BLaER1 treated with 17β-estradiol and CSF1 and Interleukin-3, amounts not matched to agents 10 nM and 100 nM (cell line): ENCODE data around the gene GUCA1A.
"Not testable (repeated sequence)": the region's sequence is repeated elsewhere in the genome, so short reads cannot be mapped to it uniquely, and the experiment has no call there.

Experiments
- H3K27ac ChIP-seq, 11 experiments: shearing (Covaris generic); formaldehyde crosslinking; 2 replicates each; pipeline ENCODE4 v1.8.1; 2022
- H3K27me3 ChIP-seq, 11 experiments: shearing (Covaris generic); formaldehyde crosslinking; 2 replicates each; pipeline ENCODE4 v1.8.1; 2022
- H3K36me3 ChIP-seq, 11 experiments: shearing (Covaris generic); formaldehyde crosslinking; 2 replicates each; pipeline ENCODE4 v1.8.1; 2022
- H3K4me1 ChIP-seq, 10 experiments: shearing (Covaris generic); formaldehyde crosslinking; 2 replicates each; pipeline ENCODE4 v1.8.1; 2022
- H3K4me2 ChIP-seq, 11 experiments: shearing (Covaris generic); formaldehyde crosslinking; 2 replicates each; pipeline ENCODE4 v1.8.1; 2022
- H3K4me3 ChIP-seq, 10 experiments: shearing (Covaris generic); formaldehyde crosslinking; 2 replicates each; pipeline ENCODE4 v1.8.1; 2022
- H3K9ac ChIP-seq, 11 experiments: shearing (Covaris generic); formaldehyde crosslinking; 2 replicates each; pipeline ENCODE4 v1.8.1; 2022
- H3K9me3 ChIP-seq, 11 experiments: shearing (Covaris generic); formaldehyde crosslinking; replicated peaks in 1 of 11; 2 replicates each; pipeline ENCODE4 v1.8.1; 2022
- H4K20me1 ChIP-seq, 11 experiments: shearing (Covaris generic); formaldehyde crosslinking; 2 replicates each; pipeline ENCODE4 v1.8.1; 2022
- Cebpa-rat ChIP-seq, 11 experiments: shearing (Covaris generic); IDR thresholded peaks; 2 replicates each; pipeline ENCODE4 v1.8.1; 2022

The GUCA1A gene

GRCh38 chr6:42141603-42142117 lies 31.5 kb upstream of the GUCA1A start:
- Histone ChIP-seq H3K4me1 (peaks cover 23 to 30% (median 25%) of the 10 kb centered on the region in 10 experiments), H3K27me3 (peaks cover 37 to 53% (median 46%) of the 10 kb centered on the region in 11 experiments), H4K20me1 (peaks cover 0 to 16% (median 0%) of the 10 kb centered on the region in 11 experiments; a peak in 3 of 22 replicates), H3K36me3 (no peaks in the 10 kb centered on the region), H3K9me3 (no peaks in the 10 kb centered on the region), H3K9ac (no peak overlapping the region; a peak in 1 of 22 replicates), H3K4me3 (peak overlapping the region in 5 of 10 experiments; percentile 38 to 62 (median 49); a peak in 7 of 20 replicates), H3K27ac (no peak overlapping the region), H3K4me2 (peak overlapping the region; percentile 47 to 93 (median 69); a peak in 20 of 22 replicates)
- no peak for TF ChIP-seq Cebpa-rat (IDR thresholded peaks at IDR 0.05)

DNA sequence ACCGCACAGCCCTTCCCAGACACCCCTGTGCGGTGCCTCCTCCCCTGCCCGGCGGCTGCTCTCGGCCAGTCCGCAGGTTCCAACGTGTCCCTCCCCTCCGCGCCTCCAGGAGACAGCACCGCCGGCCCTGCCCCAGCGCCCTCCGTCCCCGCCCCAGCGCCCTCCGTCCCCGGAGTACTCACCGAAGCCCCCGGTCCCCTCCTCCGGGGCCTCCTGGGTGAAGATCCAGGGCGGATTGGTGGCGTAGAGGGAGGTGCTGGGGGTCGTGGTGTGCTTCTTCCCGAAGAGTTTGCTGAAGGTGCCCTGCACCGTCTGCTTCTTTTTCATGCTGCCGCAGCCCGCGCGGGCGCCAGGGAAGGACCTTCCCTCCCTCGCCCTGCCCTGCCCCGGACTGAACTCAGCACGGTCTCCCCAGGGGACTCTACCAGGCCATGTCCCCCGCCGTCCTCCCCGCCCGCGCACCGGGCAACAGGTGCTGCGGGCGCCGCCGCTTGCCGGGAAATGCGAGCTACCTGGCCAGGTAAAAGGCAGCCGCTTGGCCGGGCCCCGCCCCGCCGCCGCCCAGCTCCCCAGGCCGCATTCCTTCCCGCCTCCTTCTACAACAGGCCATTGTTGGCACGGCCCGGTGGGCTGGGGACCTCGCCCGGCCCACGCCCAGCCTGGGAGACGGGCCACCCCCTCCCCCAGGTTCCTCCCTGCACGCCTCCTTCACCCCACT lies 30.9 kb upstream of the GUCA1A start, which contains the start of gene C6orf132:
C6orf132 (minus strand) TSS at position 503 of the 718 bp plus-strand sequence; CDS start at position 327, 176 bp downstream.
- peak within 1 kb of the TSS; percentile 11 to 62 (median 48); a peak in 19 of 20 replicates for H3K4me3 ChIP-seq

DNA sequence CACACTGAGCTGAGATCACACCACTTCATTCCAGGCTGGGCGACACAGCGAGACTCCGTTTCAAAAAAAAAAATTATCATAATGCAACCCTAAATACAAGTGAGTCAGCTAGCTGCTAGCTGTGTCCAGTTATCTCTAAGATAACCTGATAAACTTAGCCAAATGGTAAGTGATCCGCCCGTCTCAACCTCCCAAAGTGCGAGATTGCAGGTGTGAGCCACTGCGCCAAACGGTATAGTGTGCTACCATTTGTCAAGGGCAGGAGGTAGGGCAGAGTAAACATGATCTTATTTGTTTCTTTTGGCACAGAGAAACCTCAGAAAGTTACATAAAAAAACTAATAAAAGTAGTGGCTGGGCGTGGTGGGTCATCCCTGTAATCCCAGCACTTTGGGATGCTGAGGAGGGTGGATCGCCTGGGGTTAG lies 26.0 kb upstream of the GUCA1A start:
- no peaks in the 10 kb centered on the region for H3K9me3 ChIP-seq
- no peak for TF ChIP-seq Cebpa-rat (IDR thresholded peaks at IDR 0.05)
- no peak overlapping the region for H3K4me2 ChIP-seq
- H3K27ac ChIP-seq: no peak overlapping the region
- H4K20me1 ChIP-seq: peaks cover 0 to 6% (median 0%) of the 10 kb centered on the region in 11 experiments; a peak in 2 of 22 replicates
- no peak overlapping the region for H3K9ac ChIP-seq
- H3K4me1 ChIP-seq: peaks cover 5 to 8% (median 7%) of the 10 kb centered on the region in 10 experiments; a peak in 13 of 20 replicates
- H3K36me3 ChIP-seq: no peaks in the 10 kb centered on the region
- no peak overlapping the region for H3K4me3 ChIP-seq
- H3K27me3 ChIP-seq: peaks cover 19 to 22% (median 21%) of the 10 kb centered on the region in 11 experiments

More for the DNA sequence above, 30.9 kb upstream of the GUCA1A start, which contains the start of gene C6orf132:
- peaks cover 0 to 16% (median 0%) of the 10 kb centered on the region in 11 experiments; a peak in 3 of 22 replicates for H4K20me1 ChIP-seq
- peaks cover 19 to 24% (median 21%) of the 10 kb centered on the region in 10 experiments; a peak in 18 of 20 replicates for H3K4me1 ChIP-seq
- H3K27ac ChIP-seq: no peak within 1 kb of the TSS
- H3K9me3 ChIP-seq: no peaks in the 10 kb centered on the region
- H3K36me3 ChIP-seq: no peaks in the 10 kb centered on the region
- H3K4me2 ChIP-seq: peak within 1 kb of the TSS; percentile 47 to 93 (median 69)
- peaks cover 37 to 53% (median 46%) of the 10 kb centered on the region in 11 experiments for H3K27me3 ChIP-seq
- no peak for TF ChIP-seq Cebpa-rat (IDR thresholded peaks at IDR 0.05)
- H3K9ac ChIP-seq: peak within 1 kb of the TSS in 5 of 11 experiments; percentile 8 to 69 (median 41); a peak in 5 of 22 replicates

DNA sequence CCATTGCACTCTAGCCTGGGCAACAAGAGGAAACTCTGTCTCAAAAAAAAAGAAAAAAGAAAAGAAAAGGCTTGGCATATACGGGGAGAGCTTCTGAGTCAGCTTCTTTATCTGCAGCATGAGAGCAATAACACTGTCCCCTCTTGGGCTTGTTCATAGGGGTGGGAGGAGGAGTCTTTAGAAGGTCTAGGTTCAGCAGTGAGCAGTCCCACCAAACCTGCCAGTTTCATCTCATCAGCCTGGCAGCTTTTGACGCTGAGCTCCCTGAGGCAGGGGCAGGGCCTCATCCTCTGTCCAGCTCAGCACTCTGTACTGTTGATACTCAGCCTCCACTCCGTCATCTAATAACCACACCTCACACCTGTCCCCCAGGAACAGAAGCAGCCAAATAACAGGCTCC lies 25.1 kb upstream of the GUCA1A start:
- H3K9ac ChIP-seq: no peak overlapping the region
- no peak for TF ChIP-seq Cebpa-rat (IDR thresholded peaks at IDR 0.05)
- peaks cover 10 to 12% (median 12%) of the 10 kb centered on the region in 11 experiments for H3K27me3 ChIP-seq

DNA sequence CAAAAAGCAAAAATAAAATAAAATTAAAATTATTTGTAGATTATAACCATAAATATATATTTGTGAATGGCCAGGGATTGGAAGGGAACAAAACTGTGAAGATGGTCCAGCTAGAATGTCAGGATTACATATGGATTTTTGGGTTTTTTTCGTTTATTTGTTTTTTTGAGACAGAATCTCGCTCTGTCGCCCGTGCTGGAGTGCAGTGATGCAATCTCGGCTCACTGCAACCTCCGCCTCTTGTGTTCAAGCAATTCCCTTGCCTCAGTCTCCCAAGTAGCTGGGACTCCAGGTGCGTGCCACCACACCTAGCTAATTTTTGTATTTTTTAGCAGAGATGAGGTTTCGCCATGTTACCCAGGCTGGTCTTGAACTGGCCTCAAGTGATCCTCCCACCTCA lies 22.9 kb upstream of the GUCA1A start:
- H3K4me3 ChIP-seq: no peak overlapping the region
- H3K9me3 ChIP-seq: no peaks in the 10 kb centered on the region
- H3K4me2 ChIP-seq: no peak overlapping the region
- no peaks in the 10 kb centered on the region for H3K27me3 ChIP-seq
- no peaks in the 10 kb centered on the region for H3K36me3 ChIP-seq
- 0 out of 22 replicates have a peak, but pooled peaks of 1 of the 11 experiments have one; percentile 12 for TF ChIP-seq Cebpa-rat (IDR thresholded peaks at IDR 0.05)
- no peaks in the 10 kb centered on the region for H3K4me1 ChIP-seq
- no peak overlapping the region for H3K27ac ChIP-seq
- H4K20me1 ChIP-seq: no peaks in the 10 kb centered on the region; a peak in 1 of 22 replicates
- H3K9ac ChIP-seq: no peak overlapping the region

More for the DNA sequence above, 25.1 kb upstream of the GUCA1A start:
- no peaks in the 10 kb centered on the region for H3K4me1 ChIP-seq
- H3K4me2 ChIP-seq: no peak overlapping the region
- no peak overlapping the region for H3K27ac ChIP-seq
- H3K4me3 ChIP-seq: no peak overlapping the region
- H3K36me3 ChIP-seq: no peaks in the 10 kb centered on the region
- no peaks in the 10 kb centered on the region for H3K9me3 ChIP-seq
- no peaks in the 10 kb centered on the region for H4K20me1 ChIP-seq

- Histone ChIP-seq H3K9ac (no peak overlapping the region), H4K20me1 (no peaks in the 10 kb centered on the region; a peak in 1 of 22 replicates), H3K4me1 (no peaks in the 10 kb centered on the region), H3K4me2 (no peak overlapping the region), H3K36me3 (no peaks in the 10 kb centered on the region), H3K27me3 (no peaks in the 10 kb centered on the region), H3K9me3 (no peaks in the 10 kb centered on the region), H3K4me3 (no peak overlapping the region), H3K27ac (no peak overlapping the region)
- no peak for TF ChIP-seq Cebpa-rat (IDR thresholded peaks at IDR 0.05)
Measured at GRCh38 chr6:42152024-42152423, 21.1 kb upstream of the GUCA1A start.

DNA sequence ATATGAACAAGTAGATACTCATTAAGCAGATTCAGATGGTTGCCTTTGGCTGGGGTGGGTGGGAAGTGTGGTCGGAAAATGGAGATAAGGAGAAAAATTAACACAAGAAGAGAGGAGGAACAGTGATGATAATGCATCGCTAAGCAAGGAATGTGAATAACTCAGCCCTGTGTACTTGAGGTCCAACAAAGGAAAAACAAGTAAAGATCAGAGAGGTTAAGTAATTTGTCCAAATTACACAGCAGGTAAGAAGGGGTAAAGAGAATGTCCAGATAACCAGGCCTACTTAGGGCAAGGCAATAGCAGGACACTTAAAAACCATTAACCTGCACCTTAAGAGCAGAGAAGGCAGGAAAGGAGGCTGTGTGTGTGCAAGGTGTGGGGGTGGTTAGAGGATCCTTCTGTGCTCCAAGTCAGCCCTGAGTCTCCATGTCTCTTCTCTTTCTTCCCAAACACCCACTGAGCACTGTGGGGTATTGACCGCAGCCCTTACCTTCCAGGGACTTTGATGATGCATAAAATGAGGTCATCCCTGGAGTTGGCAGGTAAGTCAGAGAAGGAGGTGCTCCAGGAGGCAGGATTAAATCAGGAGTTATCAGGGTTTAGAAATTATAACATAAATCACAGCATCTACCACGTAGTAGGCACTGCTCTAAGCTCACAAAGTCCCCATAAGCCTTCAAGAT lies 20.5 kb upstream of the GUCA1A start:
- H3K4me3 ChIP-seq, H3K27me3 ChIP-seq, H3K4me2 ChIP-seq, H3K9me3 ChIP-seq, H3K36me3 ChIP-seq, H3K9ac ChIP-seq, H3K4me1 ChIP-seq, H4K20me1 ChIP-seq, H3K27ac ChIP-seq: not testable (repeated sequence)

DNA sequence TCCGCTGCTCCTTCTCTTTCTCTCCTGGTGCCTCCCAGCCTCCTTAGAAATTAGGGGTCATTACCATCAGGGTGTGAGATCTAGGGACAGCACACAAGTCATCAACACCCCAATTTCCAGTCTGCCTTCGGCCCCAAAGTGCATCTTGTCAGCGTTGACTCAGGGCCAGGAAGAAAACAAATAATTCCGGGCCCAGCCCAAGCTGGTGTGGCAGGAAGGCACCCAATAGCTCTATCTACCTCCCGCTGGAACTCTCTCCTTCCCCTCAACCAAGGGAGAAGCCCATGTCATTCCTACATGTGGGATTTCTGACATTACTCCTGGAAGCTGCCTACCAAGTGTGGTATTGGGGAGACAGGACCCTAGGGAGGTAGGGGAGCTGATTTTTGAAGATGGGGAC lies 19.2 kb upstream of the GUCA1A start:
- Histone ChIP-seq H4K20me1 (no peaks in the 10 kb centered on the region; a peak in 1 of 22 replicates), H3K4me2 (no peak overlapping the region), H3K9ac (no peak overlapping the region), H3K4me3 (no peak overlapping the region), H3K27ac (no peak overlapping the region), H3K9me3 (no peaks in the 10 kb centered on the region), H3K27me3 (no peaks in the 10 kb centered on the region), H3K4me1 (no peaks in the 10 kb centered on the region; a peak in 1 of 20 replicates), H3K36me3 (no peaks in the 10 kb centered on the region)
- TF ChIP-seq Cebpa-rat (IDR thresholded peaks at IDR 0.05): no peak
